GM23338 (cell line): ENCODE data around the gene ARMH4. TPM values are rescaled to one million over a fixed set of nuclear protein-coding genes. Genes with fewer than 3 reads are reported as not detected.
A peak's percentile ranks its signal among the peaks of the same experiment; 100 is the strongest.

Source experiments
- ATAC-seq: fragments of 200-7000 bp; cut with Tn5 transposase; 3 replicates; pipeline ENCODE4 v1.9.1; 2020
- DNase-seq: peaks from one replicate; pipeline ENCODE4 v3.0.0-alpha.2; 2015; ENCODE audit warnings: low spot score
- H2AFZ ChIP-seq: fragments of 200-600 bp; sonication (generic); 2 replicates; pipeline ENCODE4 v1.8.0; 2016; ENCODE audit warnings: antibody characterized with exemption, mild to moderate bottlenecking, moderate library complexity
- H3F3A ChIP-seq: fragments of 200-600 bp; sonication (generic); replicated peaks from 2 replicates; pipeline ENCODE4 v1.8.0; 2017; ENCODE audit warnings: antibody characterized with exemption, mixed run types, low read depth
- H3K27ac ChIP-seq: fragments of 200-600 bp; sonication (generic); 2 replicates; pipeline ENCODE4 v1.6.1; 2016; ENCODE audit warnings: low read depth
- H3K27me3 ChIP-seq: fragments of 200-600 bp; sonication (generic); 2 replicates; pipeline ENCODE4 v1.8.0; 2016; ENCODE audit warnings: mild to moderate bottlenecking, mixed run types, moderate library complexity; ENCODE audit not compliant: insufficient read depth
- H3K36me3 ChIP-seq: fragments of 200-600 bp; sonication (generic); 2 replicates; pipeline ENCODE4 v1.8.0; 2016; ENCODE audit warnings: mild to moderate bottlenecking; ENCODE audit not compliant: insufficient read depth
- H3K4me1 ChIP-seq: fragments of 200-600 bp; sonication (generic); 2 replicates; pipeline ENCODE4 v1.8.0; 2016; ENCODE audit warnings: mild to moderate bottlenecking, moderate library complexity; ENCODE audit not compliant: insufficient read depth
- H3K4me2 ChIP-seq: fragments of 200-600 bp; sonication (generic); 2 replicates; pipeline ENCODE4 v1.7.1; 2017; ENCODE audit warnings: mixed run types
- H3K4me3 ChIP-seq: fragments of 200-600 bp; sonication (generic); 2 replicates; pipeline ENCODE4 v1.6.1; 2016; ENCODE audit warnings: mixed run types
- H3K79me2 ChIP-seq: fragments of 200-600 bp; sonication (generic); replicated peaks from 2 replicates; pipeline ENCODE4 v1.8.0; 2017; ENCODE audit warnings: mild to moderate bottlenecking; ENCODE audit not compliant: insufficient read depth
- H3K9me2 ChIP-seq: fragments of 200-600 bp; sonication (generic); 2 replicates; pipeline ENCODE4 v1.8.0; 2017; ENCODE audit not compliant: insufficient read depth
- H4K20me1 ChIP-seq: fragments of 200-600 bp; sonication (generic); replicated peaks from 2 replicates; pipeline ENCODE4 v1.8.0; 2017; ENCODE audit warnings: mild to moderate bottlenecking; ENCODE audit not compliant: insufficient read depth
- H3K27ac Mint-ChIP-seq: 2 replicates; pipeline ENCODE4 v1.8.0; 2020; ENCODE audit warnings: inconsistent platforms, mild to moderate bottlenecking, moderate library complexity, mixed read lengths
- H3K27me3 Mint-ChIP-seq: 3 replicates; pipeline ENCODE4 v1.8.0; 2022; ENCODE audit warnings: low read depth, mild to moderate bottlenecking, moderate library complexity, mixed read lengths, inconsistent platforms; ENCODE audit not compliant: insufficient read depth, poor library complexity
- H3K36me3 Mint-ChIP-seq: 3 replicates; pipeline ENCODE4 v1.8.0; 2021; ENCODE audit warnings: low read depth, mild to moderate bottlenecking, inconsistent platforms, moderate library complexity, mixed read lengths
- H3K4me1 Mint-ChIP-seq: 3 replicates; pipeline ENCODE4 v1.8.0; 2020; ENCODE audit warnings: mild to moderate bottlenecking, inconsistent platforms, mixed read lengths
- H3K4me3 Mint-ChIP-seq: 3 replicates; pipeline ENCODE4 v1.8.0; 2021; ENCODE audit warnings: moderate library complexity, mild to moderate bottlenecking, inconsistent platforms, mixed read lengths
- H3K9me3 Mint-ChIP-seq: 3 replicates; pipeline ENCODE4 v1.8.0; 2020; ENCODE audit warnings: moderate library complexity, mild to moderate bottlenecking, inconsistent platforms, mixed read lengths
- CREB1 ChIP-seq: fragments of 250-450 bp; sonication (Bioruptor Pico); IDR thresholded peaks from 2 replicates; pipeline ENCODE4 v1.5.0; 2020; ENCODE audit warnings: low read depth, mild to moderate bottlenecking, moderate library complexity
- CTCF ChIP-seq, 2 experiments: fragments of 200-600 bp in 1 of 2; sonication (generic) in 1 of 2; conservative IDR thresholded peaks; 2 replicates each; pipeline versions ENCODE4 v1.5.1 to v1.6.1; 2016 to 2017; ENCODE audit warnings: antibody characterized with exemption in 2 of 2, low read depth in 2 of 2, mild to moderate bottlenecking in 2 of 2, moderate library complexity in 1 of 2
- ETS1 ChIP-seq: IDR thresholded peaks from 2 replicates; pipeline ENCODE4 v1.6.1; 2016; ENCODE audit warnings: antibody characterized with exemption
- EZH2 ChIP-seq: fragments of 200-600 bp; sonication (generic); IDR thresholded peaks from one replicate; pipeline ENCODE4 v1.8.0; 2017; ENCODE audit warnings: antibody characterized with exemption, mild to moderate bottlenecking, low read depth; ENCODE audit not compliant: unreplicated experiment
- EZH2phosphoT487 ChIP-seq: fragments of 200-600 bp; sonication (generic); IDR thresholded peaks from one replicate; pipeline ENCODE4 v1.8.1; 2018; ENCODE audit warnings: antibody characterized with exemption; ENCODE audit not compliant: unreplicated experiment
- JUNB ChIP-seq: IDR thresholded peaks from one replicate; pipeline ENCODE4 v1.6.1; 2016; ENCODE audit warnings: antibody characterized with exemption; ENCODE audit not compliant: unreplicated experiment
- NANOG ChIP-seq: IDR thresholded peaks from 2 replicates; pipeline ENCODE4 v1.6.1; 2016; ENCODE audit warnings: antibody characterized with exemption, borderline replicate concordance
- polyA plus RNA-seq: library from polyadenylated mRNA; unstranded; fragments of >200 nt; fragmentation: Nextera tagmentation; extraction: Ambion mirVana; gene quantifications from 2 replicates; pipeline ENCODE4 v1.2.1, GENCODE V29; 2016
- total RNA-seq: library from RNA; depleted of rRNA; stranded (reverse); fragments of >200 nt; shearing (Covaris generic); gene quantifications from 2 replicates; pipeline ENCODE4 v1.2.3, GENCODE V29; 2014

ARMH4 gene
- total and polyA plus RNA-seq, 2 experiments from 2014 or later = 15.5 to 20.2 TPM

- H3K27ac ChIP-seq = no peak overlapping the region
- ATAC-seq = peak; percentile 90
Measured at GRCh38 chr14:58072288-58073071, 79.5 kb downstream of the ARMH4 start.

GRCh38 chr14:58071341-58071740 is 80.7 kb downstream of the ARMH4 start:
- Histone ChIP-seq H3K79me2 (no peaks in the 10 kb centered on the region), H2AFZ (no peak overlapping the region), H4K20me1 (no peaks in the 10 kb centered on the region), H3K36me3 (no peaks in the 10 kb centered on the region), H3K4me3 (no peak overlapping the region), H3K4me2 (no peak overlapping the region), H3K27me3 (no peaks in the 10 kb centered on the region), H3K4me1 (no peaks in the 10 kb centered on the region), H3K27ac (no peak overlapping the region), H3F3A (no peaks in the 10 kb centered on the region), H3K9me2 (no peaks in the 10 kb centered on the region)
- Mint-ChIP-seq H3K27me3 (no peaks in the 10 kb centered on the region), H3K4me1 (no peaks in the 10 kb centered on the region), H3K27ac (no peak overlapping the region), H3K36me3 (no peaks in the 10 kb centered on the region), H3K4me3 (no peak overlapping the region), H3K9me3 (no peaks in the 10 kb centered on the region)
- no peak for ATAC-seq
- DNase-seq = no peak
- TF ChIP-seq CREB1 = no peak
- no peak for TF ChIP-seq EZH2phosphoT487
- TF ChIP-seq NANOG = no peak
- TF ChIP-seq JUNB = no peak
- no peak for TF ChIP-seq CTCF (conservative IDR thresholded peaks at IDR 0.05; ENCODE audit: low read depth in 2 of 2)
- TF ChIP-seq EZH2 = no peak
- TF ChIP-seq ETS1 = no peak

More at GRCh38 chr14:58072288-58073071, 79.5 kb downstream of the ARMH4 start:
- H3K9me2 ChIP-seq = peaks cover 5% of the 10 kb centered on the region; the same call in 1 of the 2 replicates
- no peaks in the 10 kb centered on the region for H3K27me3 ChIP-seq
- H3K36me3 ChIP-seq = no peaks in the 10 kb centered on the region
- H4K20me1 ChIP-seq = no peaks in the 10 kb centered on the region
- Mint-ChIP-seq H3K4me3 (no peak overlapping the region), H3K9me3 (no peaks in the 10 kb centered on the region), H3K4me1 (no peaks in the 10 kb centered on the region; the same call in 1 of the 3 replicates), H3K27me3 (no peaks in the 10 kb centered on the region), H3K36me3 (no peaks in the 10 kb centered on the region), H3K27ac (no peak overlapping the region)
- no peaks in the 10 kb centered on the region for H3F3A ChIP-seq
- TF ChIP-seq JUNB = no peak
- TF ChIP-seq CTCF (conservative IDR thresholded peaks at IDR 0.05; ENCODE audit: low read depth in 2 of 2) = peak; percentile 86 to 89
- H2AFZ ChIP-seq = no peak overlapping the region
- no peaks in the 10 kb centered on the region for H3K4me1 ChIP-seq
- no peak overlapping the region for H3K4me2 ChIP-seq
- no peak overlapping the region for H3K4me3 ChIP-seq
- H3K79me2 ChIP-seq = no peaks in the 10 kb centered on the region
- peak; percentile 83 for DNase-seq
